Memory B cell (primary cell): ENCODE data around the gene CACNG7.
A peak's percentile ranks its signal among the peaks of the same experiment; 100 is the strongest.

Source experiments
- ATAC-seq: fragments of 150-1000 bp; cut with Tn5 transposase; 2 replicates; pipeline ENCODE4 v1.10.0; 2021; ENCODE audit warnings: low read depth, mild to moderate bottlenecking, moderate library complexity
- DNase-seq, 2 donors: peaks; one replicate each; pipeline ENCODE4 v3.0.0; 2022; ENCODE audit warnings: low spot score in 2 of 2
- H3K27ac Mint-ChIP-seq: one replicate; pipeline ENCODE4 v1.8.0; 2022; ENCODE audit warnings: mild to moderate bottlenecking, moderate library complexity, mixed read lengths
- H3K27me3 Mint-ChIP-seq: one replicate; pipeline ENCODE4 v1.8.0; 2022; ENCODE audit warnings: mixed read lengths
- H3K36me3 Mint-ChIP-seq: one replicate; pipeline ENCODE4 v1.8.0; 2022; ENCODE audit warnings: mild to moderate bottlenecking, mixed read lengths
- H3K4me1 Mint-ChIP-seq: one replicate; pipeline ENCODE4 v1.8.0; 2022; ENCODE audit warnings: mixed read lengths
- H3K4me3 Mint-ChIP-seq: one replicate; pipeline ENCODE4 v1.8.0; 2022; ENCODE audit warnings: mild to moderate bottlenecking, moderate library complexity, mixed read lengths
- H3K9me3 Mint-ChIP-seq: one replicate; pipeline ENCODE4 v1.8.0; 2022; ENCODE audit warnings: mixed read lengths

The CACNG7 gene

GRCh38 chr19:53906211-53907192 lies 2.6 kb upstream of the CACNG7 start:
- Mint-ChIP-seq H3K36me3 (peaks cover 12% of the 10 kb centered on the region), H3K4me1 (peaks cover 15% of the 10 kb centered on the region), H3K9me3 (peaks cover 15% of the 10 kb centered on the region), H3K27ac (no peak overlapping the region), H3K27me3 (peaks cover 42% of the 10 kb centered on the region), H3K4me3 (no peak overlapping the region)
- ATAC-seq: no peak
- peak; percentile 50 to 74 for DNase-seq

GRCh38 chr19:53907193-53907581 lies 1.9 kb upstream of the CACNG7 start:
- no peak overlapping the region for H3K27ac Mint-ChIP-seq
- no peak overlapping the region for H3K4me3 Mint-ChIP-seq
- no peak for DNase-seq
- H3K36me3 Mint-ChIP-seq: peaks cover 12% of the 10 kb centered on the region
- ATAC-seq: no peak
- peaks cover 45% of the 10 kb centered on the region for H3K27me3 Mint-ChIP-seq
- peaks cover 14% of the 10 kb centered on the region for H3K9me3 Mint-ChIP-seq
- H3K4me1 Mint-ChIP-seq: peaks cover 15% of the 10 kb centered on the region

- no peak for ATAC-seq
Measured at GRCh38 chr19:53907690-53908089, 1.4 kb upstream of the CACNG7 start.

GRCh38 chr19:53908106-53908934 lies 758 bp upstream of the CACNG7 start:
- peak overlapping the region; percentile 28 for H3K4me3 Mint-ChIP-seq
- DNase-seq: no peak

More at GRCh38 chr19:53907690-53908089, 1.4 kb upstream of the CACNG7 start:
- H3K4me3 Mint-ChIP-seq: peak overlapping the region; percentile 6
- H3K36me3 Mint-ChIP-seq: peaks cover 12% of the 10 kb centered on the region
- peaks cover 14% of the 10 kb centered on the region for H3K9me3 Mint-ChIP-seq
- DNase-seq: no peak
- H3K27ac Mint-ChIP-seq: no peak overlapping the region
- peaks cover 46% of the 10 kb centered on the region for H3K27me3 Mint-ChIP-seq
- peaks cover 15% of the 10 kb centered on the region for H3K4me1 Mint-ChIP-seq

GRCh38 chr19:53909471-53910169 lies 542 bp downstream of the CACNG7 start:
- Mint-ChIP-seq H3K4me3 (no peak overlapping the region), H3K36me3 (peaks cover 12% of the 10 kb centered on the region), H3K27ac (no peak overlapping the region), H3K27me3 (peaks cover 46% of the 10 kb centered on the region), H3K9me3 (peaks cover 14% of the 10 kb centered on the region), H3K4me1 (peaks cover 15% of the 10 kb centered on the region)
- DNase-seq: no peak
- no peak for ATAC-seq

More at GRCh38 chr19:53908106-53908934, 758 bp upstream of the CACNG7 start:
- peaks cover 12% of the 10 kb centered on the region for H3K36me3 Mint-ChIP-seq
- H3K4me1 Mint-ChIP-seq: peaks cover 15% of the 10 kb centered on the region
- H3K27me3 Mint-ChIP-seq: peaks cover 46% of the 10 kb centered on the region
- peaks cover 14% of the 10 kb centered on the region for H3K9me3 Mint-ChIP-seq
- H3K27ac Mint-ChIP-seq: no peak overlapping the region
- no peak for ATAC-seq

GRCh38 chr19:53910170-53910518 lies 1.1 kb downstream of the CACNG7 start:
- H3K9me3 Mint-ChIP-seq: peaks cover 18% of the 10 kb centered on the region
- H3K36me3 Mint-ChIP-seq: peaks cover 12% of the 10 kb centered on the region
- DNase-seq (no peak), ATAC-seq (no peak)
- H3K27me3 Mint-ChIP-seq: peaks cover 45% of the 10 kb centered on the region
- H3K27ac Mint-ChIP-seq: no peak overlapping the region
- H3K4me3 Mint-ChIP-seq: no peak overlapping the region
- H3K4me1 Mint-ChIP-seq: peaks cover 14% of the 10 kb centered on the region

- peaks cover 28% of the 10 kb centered on the region for H3K27me3 Mint-ChIP-seq
- H3K4me3 Mint-ChIP-seq: no peak overlapping the region
- peaks cover 9% of the 10 kb centered on the region for H3K36me3 Mint-ChIP-seq
- H3K9me3 Mint-ChIP-seq: peaks cover 17% of the 10 kb centered on the region
- DNase-seq: no peak
- H3K4me1 Mint-ChIP-seq: peaks cover 5% of the 10 kb centered on the region
- no peak overlapping the region for H3K27ac Mint-ChIP-seq
- ATAC-seq: no peak
Measured at GRCh38 chr19:53912653-53913052, 3.6 kb downstream of the CACNG7 start.

- ATAC-seq: no peak
- Mint-ChIP-seq H3K36me3 (peaks cover 2% of the 10 kb centered on the region), H3K4me1 (no peaks in the 10 kb centered on the region), H3K27ac (no peak overlapping the region), H3K27me3 (peaks cover 14% of the 10 kb centered on the region), H3K9me3 (peaks cover 10% of the 10 kb centered on the region), H3K4me3 (no peak overlapping the region)
- DNase-seq: no peak
Measured at GRCh38 chr19:53915000-53915399, 5.9 kb downstream of the CACNG7 start.

GRCh38 chr19:53916004-53916403 lies 6.9 kb downstream of the CACNG7 start:
- DNase-seq (no peak), ATAC-seq (no peak)
- H3K4me1 Mint-ChIP-seq: no peaks in the 10 kb centered on the region
- no peak overlapping the region for H3K27ac Mint-ChIP-seq
- peaks cover 7% of the 10 kb centered on the region for H3K27me3 Mint-ChIP-seq
- H3K36me3 Mint-ChIP-seq: peaks cover 2% of the 10 kb centered on the region
- no peak overlapping the region for H3K4me3 Mint-ChIP-seq
- peaks cover 10% of the 10 kb centered on the region for H3K9me3 Mint-ChIP-seq

- Mint-ChIP-seq H3K36me3 (no peaks in the 10 kb centered on the region), H3K4me1 (no peaks in the 10 kb centered on the region), H3K9me3 (peaks cover 9% of the 10 kb centered on the region), H3K27me3 (peaks cover 1% of the 10 kb centered on the region), H3K4me3 (no peak overlapping the region), H3K27ac (no peak overlapping the region)
- ATAC-seq (no peak), DNase-seq (no peak)
Measured at GRCh38 chr19:53917356-53917755, 8.3 kb downstream of the CACNG7 start.

GRCh38 chr19:53927739-53928138 lies 18.7 kb downstream of the CACNG7 start:
- no peaks in the 10 kb centered on the region for H3K4me1 Mint-ChIP-seq
- no peak for ATAC-seq
- no peak overlapping the region for H3K4me3 Mint-ChIP-seq
- H3K36me3 Mint-ChIP-seq: peaks cover 8% of the 10 kb centered on the region
- peaks cover 12% of the 10 kb centered on the region for H3K9me3 Mint-ChIP-seq
- H3K27me3 Mint-ChIP-seq: peaks cover 1% of the 10 kb centered on the region
- DNase-seq: no peak
- H3K27ac Mint-ChIP-seq: no peak overlapping the region

- no peaks in the 10 kb centered on the region for H3K36me3 Mint-ChIP-seq
- H3K4me3 Mint-ChIP-seq: no peak overlapping the region
- peaks cover 5% of the 10 kb centered on the region for H3K9me3 Mint-ChIP-seq
- no peak overlapping the region for H3K27ac Mint-ChIP-seq
- no peaks in the 10 kb centered on the region for H3K4me1 Mint-ChIP-seq
- ATAC-seq: no peak
- DNase-seq: no peak
- H3K27me3 Mint-ChIP-seq: peaks cover 5% of the 10 kb centered on the region
Measured at GRCh38 chr19:53936029-53936428, 27.0 kb downstream of the CACNG7 start.

- DNase-seq: no peak
- Mint-ChIP-seq H3K4me3 (no peak overlapping the region), H3K27ac (no peak overlapping the region), H3K27me3 (peaks cover 20% of the 10 kb centered on the region), H3K4me1 (peaks cover 4% of the 10 kb centered on the region), H3K9me3 (peaks cover 17% of the 10 kb centered on the region), H3K36me3 (peaks cover 3% of the 10 kb centered on the region)
- no peak for ATAC-seq
Measured at GRCh38 chr19:53942001-53942786, 33.1 kb downstream of the CACNG7 start.
